Kidney epithelial cell (primary cell): Measurements from ENCODE around the gene COPS3. TPM values are rescaled to one million over a fixed set of nuclear protein-coding genes. Genes with fewer than 3 reads are reported as not detected.

ENCODE experiments used
- DNase-seq: peaks from one replicate; pipeline ENCODE4 v3.0.0-alpha.2; 2010; ENCODE audit warnings: low read depth
- H3K27me3 ChIP-seq: 2 replicates; pipeline ENCODE4 v1.6.0; 2011; ENCODE audit warnings: low read length; ENCODE audit not compliant: control insufficient read depth, insufficient read depth
- H3K36me3 ChIP-seq: 2 replicates; pipeline ENCODE4 v1.5.1; 2011; ENCODE audit warnings: low read length; ENCODE audit not compliant: control insufficient read depth, insufficient read depth
- H3K4me3 ChIP-seq: 2 replicates; pipeline ENCODE4 v1.5.1; 2011; ENCODE audit warnings: low read depth, mild to moderate bottlenecking, control low read depth, low read length
- total RNA-seq: library from RNA; depleted of rRNA; stranded (reverse); fragments of >200 nt; gene quantifications from 2 replicates; pipeline ENCODE4 v1.2.3, GENCODE V29; 2015
- TF ChIP-seq, protein P1 (sequence below): IDR thresholded peaks from 2 replicates; pipeline ENCODE4 v1.5.1; 2011; ENCODE audit warnings: mild to moderate bottlenecking, moderate library complexity, low read length, control low read depth, inconsistent platforms; ENCODE audit not compliant: insufficient read depth, poor library complexity, severe bottlenecking

COPS3 gene
- total RNA-seq, 1 donor from 2014 or later = 68.5 TPM

DNA sequence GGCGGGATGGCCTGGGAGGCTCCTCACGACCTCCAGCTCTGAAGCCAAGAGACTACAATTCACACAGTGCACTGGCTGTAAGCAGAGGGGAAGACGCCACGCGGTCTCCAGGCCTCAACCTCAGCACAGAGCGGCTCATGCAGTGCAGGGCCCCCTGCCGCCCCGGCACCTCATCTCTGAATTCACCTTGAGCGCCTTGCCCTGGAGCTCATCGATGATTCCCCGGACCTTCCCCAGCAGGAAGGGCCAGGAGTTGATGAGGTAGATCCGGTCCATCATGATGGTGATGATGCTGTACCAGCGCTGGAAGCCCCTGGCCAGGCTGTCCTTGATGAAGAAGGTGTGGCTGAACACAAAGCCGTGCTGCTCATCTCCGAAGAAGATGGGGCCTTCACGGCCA is 57.3 kb downstream of the COPS3 start:
- H3K36me3 ChIP-seq = peaks cover 10% of the 10 kb centered on the region
- TF ChIP-seq, protein P1, sequence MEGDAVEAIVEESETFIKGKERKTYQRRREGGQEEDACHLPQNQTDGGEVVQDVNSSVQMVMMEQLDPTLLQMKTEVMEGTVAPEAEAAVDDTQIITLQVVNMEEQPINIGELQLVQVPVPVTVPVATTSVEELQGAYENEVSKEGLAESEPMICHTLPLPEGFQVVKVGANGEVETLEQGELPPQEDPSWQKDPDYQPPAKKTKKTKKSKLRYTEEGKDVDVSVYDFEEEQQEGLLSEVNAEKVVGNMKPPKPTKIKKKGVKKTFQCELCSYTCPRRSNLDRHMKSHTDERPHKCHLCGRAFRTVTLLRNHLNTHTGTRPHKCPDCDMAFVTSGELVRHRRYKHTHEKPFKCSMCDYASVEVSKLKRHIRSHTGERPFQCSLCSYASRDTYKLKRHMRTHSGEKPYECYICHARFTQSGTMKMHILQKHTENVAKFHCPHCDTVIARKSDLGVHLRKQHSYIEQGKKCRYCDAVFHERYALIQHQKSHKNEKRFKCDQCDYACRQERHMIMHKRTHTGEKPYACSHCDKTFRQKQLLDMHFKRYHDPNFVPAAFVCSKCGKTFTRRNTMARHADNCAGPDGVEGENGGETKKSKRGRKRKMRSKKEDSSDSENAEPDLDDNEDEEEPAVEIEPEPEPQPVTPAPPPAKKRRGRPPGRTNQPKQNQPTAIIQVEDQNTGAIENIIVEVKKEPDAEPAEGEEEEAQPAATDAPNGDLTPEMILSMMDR = no peak
- no peak overlapping the region for H3K4me3 ChIP-seq
- no peak for DNase-seq
- H3K27me3 ChIP-seq = no peaks in the 10 kb centered on the region

DNA sequence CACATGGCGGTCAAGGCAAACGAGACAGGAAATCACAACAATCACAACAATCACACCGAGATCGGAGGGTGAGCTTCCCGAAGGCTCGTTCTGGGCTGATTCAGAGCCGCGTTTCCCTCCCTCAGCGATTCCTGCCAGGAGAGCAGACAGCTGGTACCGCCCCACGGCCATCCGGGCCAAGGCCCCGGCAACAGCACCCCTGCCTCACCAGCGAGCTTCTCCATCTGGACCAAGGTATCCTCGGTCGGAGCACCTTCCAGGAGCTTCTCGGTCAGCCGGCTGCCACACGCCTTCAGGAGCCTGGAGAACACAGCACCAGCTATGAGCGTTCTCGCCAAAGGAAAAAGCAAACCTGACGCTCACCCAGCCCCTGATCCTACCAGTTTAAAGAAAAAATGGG is 59.7 kb downstream of the COPS3 start:
- DNase-seq = no peak
- Histone ChIP-seq H3K4me3 (no peak overlapping the region), H3K27me3 (no peaks in the 10 kb centered on the region), H3K36me3 (peaks cover 5% of the 10 kb centered on the region)
- TF ChIP-seq, protein P1 = no peak

DNA sequence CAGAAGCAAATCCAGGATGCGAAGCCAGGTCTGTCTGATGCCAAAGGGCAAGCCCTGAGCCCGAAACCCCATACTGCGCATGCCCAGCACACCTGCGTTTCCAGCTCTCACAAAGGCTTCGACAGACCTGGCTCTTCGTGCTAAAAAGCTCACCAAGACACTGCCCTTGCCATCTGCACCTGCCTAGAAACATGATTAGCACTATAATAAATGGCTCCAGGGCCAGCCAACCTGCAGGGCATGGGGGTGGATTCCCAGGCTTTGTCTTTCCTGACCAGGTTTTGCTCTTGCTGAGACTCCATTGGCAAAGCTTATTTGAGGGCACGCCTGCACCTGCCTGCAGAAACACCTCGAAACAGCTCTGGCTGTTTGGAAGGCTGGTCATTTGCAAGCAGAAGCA is 60.5 kb downstream of the COPS3 start:
- Histone ChIP-seq H3K36me3 (peaks cover 4% of the 10 kb centered on the region), H3K27me3 (no peaks in the 10 kb centered on the region), H3K4me3 (no peak overlapping the region)
- DNase-seq = no peak
- TF ChIP-seq, protein P1 = no peak

DNA sequence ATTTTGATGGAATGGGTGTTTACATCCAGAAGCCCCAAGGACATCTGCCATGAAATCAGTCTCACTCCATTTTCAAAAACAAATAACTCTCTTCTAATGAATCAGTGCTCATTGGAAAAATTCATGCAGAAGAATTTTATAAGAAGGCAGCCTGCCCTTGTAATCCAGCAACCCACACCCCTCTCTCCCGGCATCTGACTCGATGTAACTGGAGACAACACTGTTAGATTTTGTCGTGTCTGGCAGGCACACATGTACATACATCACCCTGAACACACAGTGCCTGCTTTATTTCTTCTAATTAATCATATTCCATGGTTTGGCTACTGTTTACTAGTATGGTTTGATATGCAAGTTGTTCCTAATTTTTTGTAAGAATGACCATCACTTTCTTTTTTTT is 63.1 kb downstream of the COPS3 start:
- Histone ChIP-seq H3K4me3 (no peak overlapping the region), H3K36me3 (peaks cover 7% of the 10 kb centered on the region)

DNA sequence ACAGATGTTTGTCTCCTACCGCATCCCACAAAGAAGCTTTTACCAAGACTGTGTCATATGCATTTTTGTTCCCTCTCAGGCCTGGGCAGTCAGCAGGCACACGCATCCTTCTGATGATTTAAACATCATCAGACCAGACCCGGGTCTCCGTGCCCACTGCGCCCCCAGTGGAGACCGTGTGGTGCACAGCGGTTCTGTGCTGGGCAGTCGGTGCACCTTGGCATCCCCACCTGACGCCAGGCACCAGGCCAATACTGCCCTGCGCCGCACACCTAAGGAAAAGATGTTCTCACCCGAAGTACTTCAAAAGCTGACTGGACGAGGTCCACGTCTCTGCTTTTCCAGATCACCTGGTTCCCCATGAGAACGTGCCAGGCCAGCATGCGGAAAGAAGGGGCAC is 64.3 kb downstream of the COPS3 start:
- H3K36me3 ChIP-seq = peaks cover 7% of the 10 kb centered on the region
- TF ChIP-seq, protein P1 = no peak

More for the DNA sequence above, 63.1 kb downstream of the COPS3 start:
- TF ChIP-seq, protein P1 = no peak
- no peaks in the 10 kb centered on the region for H3K27me3 ChIP-seq
- no peak for DNase-seq

DNA sequence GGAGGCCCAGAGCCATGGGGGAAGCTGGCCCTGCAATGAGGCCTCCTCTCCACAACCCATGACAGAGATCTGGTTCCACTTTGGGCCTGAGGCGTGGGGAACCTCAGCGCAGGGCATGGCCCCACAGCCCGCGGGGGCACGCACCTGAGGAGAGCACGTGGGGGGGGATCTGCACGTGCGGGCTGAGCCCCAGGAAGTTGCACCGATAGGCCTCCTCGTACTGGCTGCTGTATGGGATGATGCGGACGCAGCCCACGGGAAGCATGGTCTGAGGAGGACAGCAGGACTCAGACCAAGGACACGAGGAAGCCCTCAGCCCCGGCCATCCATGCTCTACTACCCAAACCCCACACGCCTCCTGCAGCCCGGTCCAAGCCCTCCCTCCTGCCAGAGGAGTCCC is 64.8 kb downstream of the COPS3 start:
- H3K36me3 ChIP-seq = peaks cover 7% of the 10 kb centered on the region
- no peaks in the 10 kb centered on the region for H3K27me3 ChIP-seq
- TF ChIP-seq, protein P1 = no peak
- no peak overlapping the region for H3K4me3 ChIP-seq
- DNase-seq = no peak

More for the DNA sequence above, 64.3 kb downstream of the COPS3 start:
- no peaks in the 10 kb centered on the region for H3K27me3 ChIP-seq
- DNase-seq = no peak
- H3K4me3 ChIP-seq = no peak overlapping the region
